ENCODE data around the gene LRRC4C.

The LRRC4C gene

DNA sequence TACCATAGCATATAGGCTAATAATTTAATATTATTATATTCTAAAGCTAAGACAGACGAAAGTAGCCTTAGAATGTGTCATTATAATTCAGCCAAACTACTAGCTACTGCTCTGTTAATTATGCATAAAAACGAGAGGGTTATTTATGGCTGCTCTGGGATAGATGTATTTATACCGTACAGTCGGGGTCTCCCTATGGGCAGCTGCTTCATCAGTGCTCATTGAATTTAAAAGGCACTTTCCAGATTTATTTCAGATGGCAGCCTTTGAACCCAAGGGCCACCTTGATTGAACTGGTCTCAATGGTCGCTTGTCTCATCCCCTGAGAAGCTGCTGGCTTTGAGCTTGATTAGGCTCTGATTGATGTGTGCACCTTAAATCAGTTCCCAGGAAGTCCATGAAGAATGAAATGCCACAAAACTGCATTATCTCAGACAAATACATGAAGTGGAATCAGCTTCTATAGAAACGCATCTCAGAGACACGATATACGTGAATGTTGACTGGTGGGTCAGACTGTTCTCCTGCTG lies 377.6 kb downstream of the LRRC4C start:
- no peak for DNase-seq
- H4K8ac ChIP-seq (ENCODE audit: low read length) = no peak overlapping the region
- H3K9ac ChIP-seq (ENCODE audit: low read length) = no peak overlapping the region
- H2BK15ac ChIP-seq (ENCODE audit: low read depth, poor library complexity, severe bottlenecking) = no peak overlapping the region
- H2AK5ac ChIP-seq (ENCODE audit: low read length, severe bottlenecking) = no peak overlapping the region
- no peaks in the 10 kb centered on the region for H3K79me1 ChIP-seq (replicated peaks; ENCODE audit: low read length, poor library complexity, severe bottlenecking)
- no peak overlapping the region for H3K4me3 ChIP-seq (ENCODE audit: insufficient read depth in 1 of 2, low read depth in 1 of 2, low read length in 2 of 2)
- H2BK12ac ChIP-seq (ENCODE audit: low read length in 2 of 2) = no peak overlapping the region
- no peaks in the 10 kb centered on the region for H3K36me3 ChIP-seq (ENCODE audit: control insufficient read depth in 1 of 2, insufficient read depth in 2 of 2, low read depth in 1 of 2, low read length in 2 of 2)
- H3K4me1 ChIP-seq (ENCODE audit: control insufficient read depth, insufficient read depth, low read depth, low read length) = no peaks in the 10 kb centered on the region
- no peaks in the 10 kb centered on the region for H3K27me3 ChIP-seq (ENCODE audit: control insufficient read depth in 1 of 2, insufficient read depth in 1 of 2, low read length in 2 of 2)
- H3K4me2 ChIP-seq (ENCODE audit: low read length, poor library complexity, severe bottlenecking) = no peak overlapping the region
- no peak overlapping the region for H3K4ac ChIP-seq (ENCODE audit: low read depth in 1 of 2, low read length in 2 of 2)
- WGBS = 95% methylated on average over 7 of the region's 8 CpGs
- no peak overlapping the region for H3K23ac ChIP-seq (ENCODE audit: low read length in 2 of 2)
- no peak overlapping the region for H2BK120ac ChIP-seq (ENCODE audit: low read depth, low read length)
- H3K18ac ChIP-seq (ENCODE audit: low read depth in 1 of 2, low read length in 2 of 2) = no peak overlapping the region
- no peak overlapping the region for H4K91ac ChIP-seq (ENCODE audit: low read length)
- no peak overlapping the region for H2BK5ac ChIP-seq (ENCODE audit: low read depth, low read length, poor library complexity, severe bottlenecking)
- H3K9me3 ChIP-seq (ENCODE audit: control insufficient read depth, low read length) = no peaks in the 10 kb centered on the region
- H2AFZ ChIP-seq (ENCODE audit: low read depth, low read length) = no peak overlapping the region
- no peak overlapping the region for H3K27ac ChIP-seq (ENCODE audit: low read length, poor library complexity, severe bottlenecking)
- no peak overlapping the region for H3K14ac ChIP-seq (ENCODE audit: low read length in 2 of 2)

DNA sequence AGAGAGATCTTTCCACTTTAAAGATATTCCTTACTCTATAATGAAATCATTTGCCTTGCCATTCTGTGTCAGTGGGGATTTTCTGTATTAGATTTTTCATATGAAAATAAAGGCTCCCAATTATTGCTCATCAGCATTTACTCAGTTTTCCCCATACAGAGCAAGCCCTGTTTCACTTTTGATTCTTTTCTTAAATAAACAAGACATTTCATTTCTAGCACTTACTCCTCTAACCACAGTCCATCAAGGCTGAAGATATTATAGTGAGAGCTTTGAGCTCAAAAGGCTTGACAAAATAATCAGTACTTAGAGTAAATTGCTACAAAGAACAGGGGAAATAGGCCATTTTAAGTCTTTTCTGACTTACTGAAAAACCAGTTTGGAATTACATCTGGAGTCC lies 385.1 kb downstream of the LRRC4C start:
- no peak overlapping the region for H2AK5ac ChIP-seq (ENCODE audit: low read length, severe bottlenecking)
- no peaks in the 10 kb centered on the region for H3K9me3 ChIP-seq (ENCODE audit: control insufficient read depth, low read length)
- H2AFZ ChIP-seq (ENCODE audit: low read depth, low read length) = no peak overlapping the region
- no peak overlapping the region for H3K4ac ChIP-seq (ENCODE audit: low read depth in 1 of 2, low read length in 2 of 2)
- H3K36me3 ChIP-seq (ENCODE audit: control insufficient read depth in 1 of 2, insufficient read depth in 2 of 2, low read depth in 1 of 2, low read length in 2 of 2) = no peaks in the 10 kb centered on the region
- H2BK15ac ChIP-seq (ENCODE audit: low read depth, poor library complexity, severe bottlenecking) = no peak overlapping the region
- no peak overlapping the region for H3K27ac ChIP-seq (ENCODE audit: low read length, poor library complexity, severe bottlenecking)
- no peak overlapping the region for H4K8ac ChIP-seq (ENCODE audit: low read length)
- H3K4me2 ChIP-seq (ENCODE audit: low read length, poor library complexity, severe bottlenecking) = no peak overlapping the region
- DNase-seq = no peak
- H2BK5ac ChIP-seq (ENCODE audit: low read depth, low read length, poor library complexity, severe bottlenecking) = no peak overlapping the region
- H2BK120ac ChIP-seq (ENCODE audit: low read depth, low read length) = no peak overlapping the region
- no peak overlapping the region for H4K91ac ChIP-seq (ENCODE audit: low read length)
- no peak overlapping the region for H3K4me3 ChIP-seq (ENCODE audit: insufficient read depth in 1 of 2, low read depth in 1 of 2, low read length in 2 of 2)
- H3K18ac ChIP-seq (ENCODE audit: low read depth in 1 of 2, low read length in 2 of 2) = no peak overlapping the region
- H2BK12ac ChIP-seq (ENCODE audit: low read length in 2 of 2) = no peak overlapping the region
- no peaks in the 10 kb centered on the region for H3K79me1 ChIP-seq (replicated peaks; ENCODE audit: low read length, poor library complexity, severe bottlenecking)
- H3K4me1 ChIP-seq (ENCODE audit: control insufficient read depth, insufficient read depth, low read depth, low read length) = no peaks in the 10 kb centered on the region
- H3K23ac ChIP-seq (ENCODE audit: low read length in 2 of 2) = no peak overlapping the region
- no peak overlapping the region for H3K9ac ChIP-seq (ENCODE audit: low read length)
- H3K14ac ChIP-seq (ENCODE audit: low read length in 2 of 2) = no peak overlapping the region
- H3K27me3 ChIP-seq (ENCODE audit: control insufficient read depth in 1 of 2, insufficient read depth in 1 of 2, low read length in 2 of 2) = no peaks in the 10 kb centered on the region

DNA sequence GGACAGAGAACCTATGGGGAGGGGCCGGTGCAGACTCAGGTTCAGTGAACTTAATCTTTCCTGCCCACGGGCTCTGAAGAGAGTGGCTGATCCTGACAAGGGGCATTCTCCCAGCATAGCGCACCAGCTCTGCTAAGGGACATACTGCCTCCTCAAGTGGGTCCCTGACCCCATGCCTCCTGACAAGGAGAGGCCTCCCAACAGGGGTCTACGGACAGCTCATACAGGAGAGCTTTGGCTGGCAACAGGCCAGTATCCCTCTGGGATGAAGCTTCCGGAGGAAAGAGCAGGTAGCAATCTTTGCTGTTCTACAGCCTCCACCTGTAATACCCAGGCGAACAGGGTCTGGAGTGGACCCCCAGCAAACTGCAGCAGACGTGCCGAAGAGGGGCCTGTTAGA lies 394.0 kb downstream of the LRRC4C start:
- Histone ChIP-seq H3K9me3 (ENCODE audit: control insufficient read depth, low read length) (peaks cover 3% of the 10 kb centered on the region), H3K27me3 (ENCODE audit: control insufficient read depth in 1 of 2, insufficient read depth in 1 of 2, low read length in 2 of 2) (no peaks in the 10 kb centered on the region), H3K4me2 (ENCODE audit: low read length, poor library complexity, severe bottlenecking) (no peak overlapping the region), H2BK15ac (ENCODE audit: low read depth, poor library complexity, severe bottlenecking) (no peak overlapping the region), H2AK5ac (ENCODE audit: low read length, severe bottlenecking) (no peak overlapping the region), H3K27ac (ENCODE audit: low read length, poor library complexity, severe bottlenecking) (no peak overlapping the region), H3K23ac (ENCODE audit: low read length in 2 of 2) (no peak overlapping the region), H3K9ac (ENCODE audit: low read length) (no peak overlapping the region), H3K18ac (ENCODE audit: low read depth in 1 of 2, low read length in 2 of 2) (no peak overlapping the region), H2BK12ac (ENCODE audit: low read length in 2 of 2) (no peak overlapping the region), H4K91ac (ENCODE audit: low read length) (no peak overlapping the region), H2BK5ac (ENCODE audit: low read depth, low read length, poor library complexity, severe bottlenecking) (no peak overlapping the region), H2BK120ac (ENCODE audit: low read depth, low read length) (no peak overlapping the region), H3K79me1 (replicated peaks; ENCODE audit: low read length, poor library complexity, severe bottlenecking) (no peaks in the 10 kb centered on the region), H3K14ac (ENCODE audit: low read length in 2 of 2) (no peak overlapping the region), H4K8ac (ENCODE audit: low read length) (no peak overlapping the region), H3K4me3 (ENCODE audit: insufficient read depth in 1 of 2, low read depth in 1 of 2, low read length in 2 of 2) (no peak overlapping the region), H2AFZ (ENCODE audit: low read depth, low read length) (no peak overlapping the region), H3K4me1 (ENCODE audit: control insufficient read depth, insufficient read depth, low read depth, low read length) (no peaks in the 10 kb centered on the region), H3K4ac (ENCODE audit: low read depth in 1 of 2, low read length in 2 of 2) (no peak overlapping the region), H3K36me3 (ENCODE audit: control insufficient read depth in 1 of 2, insufficient read depth in 2 of 2, low read depth in 1 of 2, low read length in 2 of 2) (no peaks in the 10 kb centered on the region)
- WGBS = 71% methylated on average over 8 of the region's 8 CpGs
- DNase-seq = no peak

DNA sequence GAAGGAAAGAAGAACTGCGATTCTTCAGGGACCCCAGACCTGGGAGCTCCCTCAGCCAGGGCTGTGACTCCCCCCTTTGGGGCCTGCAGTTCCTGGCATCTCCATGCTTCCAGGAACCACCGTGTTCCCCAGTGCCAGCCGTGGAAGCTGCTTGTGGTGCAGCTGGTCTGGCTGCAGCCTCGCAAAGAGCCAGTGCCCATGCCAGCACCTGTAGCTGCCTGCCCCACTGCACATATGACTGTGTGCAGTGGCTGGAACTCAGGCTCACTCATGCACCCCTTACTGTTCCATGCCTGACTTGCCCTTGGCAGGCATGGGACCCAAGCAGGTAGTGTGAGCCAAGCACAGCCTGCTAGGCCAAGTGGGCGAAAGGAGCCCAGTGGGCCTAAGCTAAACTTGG lies 401.3 kb downstream of the LRRC4C start:
- no peak overlapping the region for H3K4me2 ChIP-seq (ENCODE audit: low read length, poor library complexity, severe bottlenecking)
- no peak overlapping the region for H3K4me3 ChIP-seq (ENCODE audit: insufficient read depth in 1 of 2, low read depth in 1 of 2, low read length in 2 of 2)
- no peaks in the 10 kb centered on the region for H3K79me1 ChIP-seq (replicated peaks; ENCODE audit: low read length, poor library complexity, severe bottlenecking)
- H3K36me3 ChIP-seq (ENCODE audit: control insufficient read depth in 1 of 2, insufficient read depth in 2 of 2, low read depth in 1 of 2, low read length in 2 of 2) = no peaks in the 10 kb centered on the region
- no peaks in the 10 kb centered on the region for H3K9me3 ChIP-seq (ENCODE audit: control insufficient read depth, low read length)
- H3K4ac ChIP-seq (ENCODE audit: low read depth in 1 of 2, low read length in 2 of 2) = no peak overlapping the region
- 76% methylated on average over 5 of the region's 5 CpGs for WGBS
- no peak overlapping the region for H3K9ac ChIP-seq (ENCODE audit: low read length)
- no peaks in the 10 kb centered on the region for H3K4me1 ChIP-seq (ENCODE audit: control insufficient read depth, insufficient read depth, low read depth, low read length)
- H3K27ac ChIP-seq (ENCODE audit: low read length, poor library complexity, severe bottlenecking) = no peak overlapping the region
- H3K27me3 ChIP-seq (ENCODE audit: control insufficient read depth in 1 of 2, insufficient read depth in 1 of 2, low read length in 2 of 2) = no peaks in the 10 kb centered on the region
- H2BK15ac ChIP-seq (ENCODE audit: low read depth, poor library complexity, severe bottlenecking) = no peak overlapping the region
- no peak overlapping the region for H2AK5ac ChIP-seq (ENCODE audit: low read length, severe bottlenecking)
- DNase-seq = no peak
- H2AFZ ChIP-seq (ENCODE audit: low read depth, low read length) = no peak overlapping the region
- no peak overlapping the region for H3K23ac ChIP-seq (ENCODE audit: low read length in 2 of 2)
- no peak overlapping the region for H3K18ac ChIP-seq (ENCODE audit: low read depth in 1 of 2, low read length in 2 of 2)
- no peak overlapping the region for H4K8ac ChIP-seq (ENCODE audit: low read length)
- H2BK120ac ChIP-seq (ENCODE audit: low read depth, low read length) = no peak overlapping the region
- H4K91ac ChIP-seq (ENCODE audit: low read length) = peak overlapping the region; percentile 50
- no peak overlapping the region for H2BK5ac ChIP-seq (ENCODE audit: low read depth, low read length, poor library complexity, severe bottlenecking)
- no peak overlapping the region for H2BK12ac ChIP-seq (ENCODE audit: low read length in 2 of 2)
- no peak overlapping the region for H3K14ac ChIP-seq (ENCODE audit: low read length in 2 of 2)

All from mesenchymal stem cell (in vitro differentiated cells and primary cell).